IMR-90 (cell line): Measurements from ENCODE around the gene TSSC4. TPM values are rescaled to one million over a fixed set of nuclear protein-coding genes. Genes with fewer than 3 reads are reported as not detected.

Experiments
- ATAC-seq: fragments of 200-7000 bp; cut with Tn5 transposase; 2 replicates; pipeline ENCODE4 v1.9.1; 2020; ENCODE audit warnings: low read depth, mild to moderate bottlenecking, moderate library complexity
- BruUV-seq: library from RNA; stranded (reverse); fragments of 400-500 nt; replicated peaks from 2 replicates; lab custom pipeline; 2021; lab: Mats Ljungman, UMichigan
- CTCF ChIA-PET: fragments of 300-600 bp; formaldehyde crosslinking; extraction: SDS; loops from one replicate; lab custom pipeline; 2021; ENCODE audit warnings: antibody characterized with exemption; lab: Yijun Ruan, JAX
- POLR2A ChIA-PET: fragments of 300-600 bp; sonication (Branson Sonifier 250); formaldehyde crosslinking; loops from one replicate; lab custom pipeline; 2022; ENCODE audit warnings: antibody characterized with exemption; ENCODE audit not compliant: unreplicated experiment; lab: Charles Lee
- DNase-seq: peaks from one replicate; pipeline ENCODE4 v3.0.0; 2013
- H2AFZ ChIP-seq: replicated peaks from 2 replicates; pipeline ENCODE3; 2013; ENCODE audit warnings: low read length, mild to moderate bottlenecking; ENCODE audit not compliant: poor library complexity
- H2AK5ac ChIP-seq: 2 replicates; pipeline ENCODE4 v1.6.1; 2013; ENCODE audit warnings: low read depth, low read length, inconsistent platforms
- H2AK9ac ChIP-seq: replicated peaks from 2 replicates; pipeline ENCODE3; 2013; ENCODE audit warnings: mild to moderate bottlenecking, low read depth, low read length, moderate library complexity; ENCODE audit not compliant: poor library complexity
- H2BK120ac ChIP-seq: 2 replicates; pipeline ENCODE4 v1.6.1; 2013; ENCODE audit warnings: low read depth, low read length, inconsistent platforms
- H2BK15ac ChIP-seq: 3 replicates; pipeline ENCODE4 v1.6.1; 2013; ENCODE audit warnings: low read depth, low read length, inconsistent platforms
- H2BK20ac ChIP-seq: 2 replicates; pipeline ENCODE4 v1.6.1; 2013; ENCODE audit warnings: low read depth, mild to moderate bottlenecking, inconsistent platforms, low read length, moderate library complexity
- H2BK5ac ChIP-seq: 2 replicates; pipeline ENCODE4 v1.6.1; 2013; ENCODE audit warnings: mild to moderate bottlenecking, low read depth, low read length, inconsistent platforms; ENCODE audit not compliant: poor library complexity, severe bottlenecking
- H3K14ac ChIP-seq: replicated peaks from 2 replicates; pipeline ENCODE4 v1.6.1; 2013; ENCODE audit warnings: low read depth, low read length, inconsistent platforms
- H3K18ac ChIP-seq: 2 replicates; pipeline ENCODE4 v1.6.1; 2013; ENCODE audit warnings: low read depth, low read length, control low read depth
- H3K23ac ChIP-seq: 2 replicates; pipeline ENCODE4 v1.6.1; 2013; ENCODE audit warnings: low read depth, low read length, inconsistent platforms
- H3K27ac ChIP-seq: 2 replicates; pipeline ENCODE4 v1.5.1; 2013; ENCODE audit warnings: mild to moderate bottlenecking, control low read depth, low read length; ENCODE audit not compliant: insufficient read depth
- H3K27me3 ChIP-seq: 2 replicates; pipeline ENCODE4 v1.6.1; 2013; ENCODE audit warnings: low read length; ENCODE audit not compliant: control insufficient read depth, insufficient read depth
- H3K36me3 ChIP-seq: 2 replicates; pipeline ENCODE4 v1.6.1; 2013; ENCODE audit warnings: low read length, mixed read lengths; ENCODE audit not compliant: control insufficient read depth, insufficient read depth
- H3K4ac ChIP-seq: 2 replicates; pipeline ENCODE4 v1.6.1; 2013; ENCODE audit warnings: low read depth, low read length, inconsistent platforms
- H3K4me1 ChIP-seq: 2 replicates; pipeline ENCODE4 v1.6.1; 2013; ENCODE audit warnings: low read length, mixed read lengths; ENCODE audit not compliant: control insufficient read depth, insufficient read depth
- H3K4me2 ChIP-seq: 2 replicates; pipeline ENCODE4 v1.6.1; 2013; ENCODE audit warnings: low read depth, mild to moderate bottlenecking, control low read depth, low read length, moderate library complexity
- H3K4me3 ChIP-seq: 2 replicates; pipeline ENCODE4 v1.5.1; 2013; ENCODE audit warnings: low read depth, mild to moderate bottlenecking, control low read depth, low read length, moderate library complexity; ENCODE audit not compliant: insufficient read depth
- H3K56ac ChIP-seq: 2 replicates; pipeline ENCODE4 v1.6.1; 2013; ENCODE audit warnings: low read length, inconsistent platforms; ENCODE audit not compliant: insufficient read depth; ENCODE audit errors: extremely low read depth
- H3K79me1 ChIP-seq, 2 experiments: 2 replicates each; pipeline ENCODE4 v1.6.1; 2013; ENCODE audit warnings: low read length in 2 of 2, inconsistent platforms in 1 of 2, low read depth in 1 of 2
- H3K9ac ChIP-seq: 2 replicates; pipeline ENCODE4 v1.6.1; 2013; ENCODE audit warnings: low read depth, low read length, control low read depth
- H3K9me1 ChIP-seq: 2 replicates; pipeline ENCODE4 v1.6.1; 2013; ENCODE audit warnings: low read length, inconsistent platforms; ENCODE audit not compliant: insufficient read depth
- H3K9me3 ChIP-seq: 2 replicates; pipeline ENCODE4 v1.6.1; 2013; ENCODE audit warnings: low read length; ENCODE audit not compliant: control insufficient read depth, insufficient read depth
- H4K20me1 ChIP-seq: 2 replicates; pipeline ENCODE4 v1.6.1; 2013; ENCODE audit warnings: low read length, inconsistent platforms; ENCODE audit not compliant: insufficient read depth
- H4K5ac ChIP-seq: 2 replicates; pipeline ENCODE4 v1.6.1; 2013; ENCODE audit warnings: mild to moderate bottlenecking, low read depth, low read length, control low read depth
- H4K8ac ChIP-seq, 2 experiments: 2 replicates each; pipeline ENCODE4 v1.6.1; 2013; ENCODE audit warnings: low read depth in 2 of 2, low read length in 2 of 2, control low read depth in 1 of 2, inconsistent platforms in 1 of 2
- H4K91ac ChIP-seq: 2 replicates; pipeline ENCODE4 v1.6.1; 2013; ENCODE audit warnings: low read depth, low read length, inconsistent platforms; ENCODE audit not compliant: insufficient read depth
- BHLHE40 ChIP-seq: fragments of 150-350 bp; IDR thresholded peaks from 2 replicates; pipeline ENCODE4 v1.6.1; 2016; ENCODE audit warnings: mild to moderate bottlenecking, low read depth, low read length
- CEBPB ChIP-seq: IDR thresholded peaks from 2 replicates; pipeline ENCODE4 v1.6.1; 2012; ENCODE audit warnings: low read depth, low read length, improper control_type of control experiment
- CHD1 ChIP-seq: IDR thresholded peaks from 2 replicates; pipeline ENCODE4 v1.6.1; 2012; ENCODE audit warnings: low read depth, low read length, improper control_type of control experiment
- FOS ChIP-seq: fragments of 150-350 bp; IDR thresholded peaks from 2 replicates; pipeline ENCODE4 v1.6.1; 2016; ENCODE audit warnings: low read depth, low read length
- MAFK ChIP-seq: IDR thresholded peaks from 2 replicates; pipeline ENCODE4 v1.6.1; 2012; ENCODE audit warnings: low read depth, low read length, improper control_type of control experiment
- MAZ ChIP-seq: IDR thresholded peaks from 2 replicates; pipeline ENCODE4 v1.6.1; 2012; ENCODE audit warnings: low read depth, mild to moderate bottlenecking, low read length, improper control_type of control experiment, moderate library complexity, borderline replicate concordance
- MXI1 ChIP-seq: IDR thresholded peaks from 2 replicates; pipeline ENCODE4 v1.6.1; 2012; ENCODE audit warnings: low read depth, mild to moderate bottlenecking, low read length, moderate library complexity, borderline replicate concordance
- NFE2L2 ChIP-seq: fragments of 150-350 bp; IDR thresholded peaks from 2 replicates; pipeline ENCODE4 v1.6.1; 2016; ENCODE audit warnings: low read depth, mild to moderate bottlenecking, low read length
- POLR2A ChIP-seq: IDR thresholded peaks from 2 replicates; pipeline ENCODE4 v1.6.1; 2012; ENCODE audit warnings: mild to moderate bottlenecking, low read depth, low read length
- RAD21 ChIP-seq: IDR thresholded peaks from 2 replicates; pipeline ENCODE4 v1.6.1; 2012; ENCODE audit warnings: low read length, improper control_type of control experiment
- RCOR1 ChIP-seq: IDR thresholded peaks from 2 replicates; pipeline ENCODE4 v1.6.1; 2012; ENCODE audit warnings: mild to moderate bottlenecking, low read length, improper control_type of control experiment; ENCODE audit not compliant: insufficient replicate concordance
- RFX5 ChIP-seq: IDR thresholded peaks from 2 replicates; pipeline ENCODE4 v1.8.0; 2012; ENCODE audit warnings: low read depth, mild to moderate bottlenecking, low read length, moderate library complexity
- SMC3 ChIP-seq: fragments of 150-350 bp; IDR thresholded peaks from 2 replicates; pipeline ENCODE4 v1.6.1; 2016; ENCODE audit warnings: low read depth, mild to moderate bottlenecking, antibody characterized with exemption, low read length, moderate library complexity
- WGBS, 2 experiments: methylation state at CpG; one replicate each; pipeline versions ENCODE4 v1.1.5 to v1.1.7; 2013; ENCODE audit warnings: missing lambda C conversion rate in 2 of 2; ENCODE audit not compliant: insufficient read length in 1 of 2; ENCODE audit errors: extremely low coverage in 2 of 2; 5-methylcytosine and 5-hydroxymethylcytosine counted together
- dilution Hi-C: fragments of 300-500 bp; cut with HindIII; formaldehyde crosslinking; loops from one replicate; pipeline ENCODE4 v1.14.3; 2018; ENCODE audit warnings: low sequenced_read_pairs; ENCODE audit not compliant: unreplicated experiment
- in situ Hi-C: fragments of 300-500 bp; cut with MboI; formaldehyde crosslinking; loops from 3 replicates; pipeline ENCODE4 v1.14.3; 2019; ENCODE audit warnings: low sequenced_read_pairs, inconsistent platforms, mixed read lengths
- intact Hi-C: fragments of 100-400 bp; cut with micrococcal nuclease; formaldehyde crosslinking; loops from 2 replicates; pipeline ENCODE4 v1.10.0; 2022
- polyA plus RNA-seq, 3 experiments: library from polyadenylated mRNA; depleted of rRNA; stranded (reverse); fragments of >200 nt; gene quantifications; 2 replicates each; pipeline ENCODE4 v1.2.3, GENCODE V29; 2012; ENCODE audit warnings: low replicate concordance in 1 of 3
- total RNA-seq: library from RNA; depleted of rRNA; stranded (reverse); fragments of >200 nt; gene quantifications from 2 replicates; pipeline ENCODE4 v1.2.3, GENCODE V29; 2012
- TF ChIP-seq, protein P1 (sequence below): conservative IDR thresholded peaks from 2 replicates; pipeline ENCODE4 v1.5.1; 2012; ENCODE audit warnings: mild to moderate bottlenecking, low read depth, low read length, improper control_type of control experiment
- TF ChIP-seq, protein P2 (sequence below): fragments of 150-350 bp; IDR thresholded peaks from 2 replicates; pipeline ENCODE4 v1.6.1; 2016; ENCODE audit warnings: low read depth, mild to moderate bottlenecking, low read length, moderate library complexity, borderline replicate concordance
- TF ChIP-seq, protein P3 (sequence below): fragments of 150-350 bp; IDR thresholded peaks from 2 replicates; pipeline ENCODE4 v1.6.1; 2017; ENCODE audit warnings: mild to moderate bottlenecking, antibody characterized with exemption, low read length, low read depth

TSSC4 gene
- total and polyA plus RNA-seq, 2 of the 4 experiments (the other 2 are of a cell fraction) = 34.9 to 40.0 TPM

DNA sequence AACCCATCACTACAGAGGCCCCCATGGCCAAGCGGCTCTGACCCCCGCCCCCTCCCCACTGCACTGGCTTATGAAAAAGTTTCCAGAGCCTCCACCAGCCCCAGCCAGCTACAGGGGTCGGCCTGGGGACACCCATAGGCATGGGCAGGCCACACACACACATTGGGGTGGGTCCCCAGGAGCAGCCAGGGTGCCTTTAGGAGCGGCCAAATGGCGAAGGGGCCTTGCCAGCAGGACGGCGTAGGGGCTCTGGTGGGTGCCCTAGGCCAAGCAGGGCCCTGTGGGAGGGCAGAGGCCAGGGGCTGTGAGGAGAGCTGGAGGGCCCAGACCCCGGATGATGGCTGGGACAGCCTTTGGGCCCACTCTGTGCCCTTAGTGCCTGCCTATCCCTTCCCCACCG is 10.1 kb downstream of the TSSC4 start:
- BruUV-seq = no TSS peak
- H3K4me2 ChIP-seq = no peak overlapping the region
- H3K14ac ChIP-seq = no peak overlapping the region
- no peak overlapping the region for H4K91ac ChIP-seq
- H4K5ac ChIP-seq = no peak overlapping the region
- no peaks in the 10 kb centered on the region for H3K9me1 ChIP-seq
- intact Hi-C loops (no loop called here), dilution Hi-C loops (no loop called here), in situ Hi-C loops (no loop called here)
- H4K20me1 ChIP-seq = no peaks in the 10 kb centered on the region
- no peak overlapping the region for H3K4ac ChIP-seq
- TF ChIP-seq SMC3 (no peak), NFE2L2 (no peak), BHLHE40 (no peak), MXI1 (no peak), RFX5 (no peak), MAFK (no peak), MAZ (no peak), FOS (no peak), RAD21 (no peak), POLR2A (no peak), RCOR1 (no peak), CHD1 (no peak), CEBPB (no peak)
- TF ChIP-seq, protein P1, sequence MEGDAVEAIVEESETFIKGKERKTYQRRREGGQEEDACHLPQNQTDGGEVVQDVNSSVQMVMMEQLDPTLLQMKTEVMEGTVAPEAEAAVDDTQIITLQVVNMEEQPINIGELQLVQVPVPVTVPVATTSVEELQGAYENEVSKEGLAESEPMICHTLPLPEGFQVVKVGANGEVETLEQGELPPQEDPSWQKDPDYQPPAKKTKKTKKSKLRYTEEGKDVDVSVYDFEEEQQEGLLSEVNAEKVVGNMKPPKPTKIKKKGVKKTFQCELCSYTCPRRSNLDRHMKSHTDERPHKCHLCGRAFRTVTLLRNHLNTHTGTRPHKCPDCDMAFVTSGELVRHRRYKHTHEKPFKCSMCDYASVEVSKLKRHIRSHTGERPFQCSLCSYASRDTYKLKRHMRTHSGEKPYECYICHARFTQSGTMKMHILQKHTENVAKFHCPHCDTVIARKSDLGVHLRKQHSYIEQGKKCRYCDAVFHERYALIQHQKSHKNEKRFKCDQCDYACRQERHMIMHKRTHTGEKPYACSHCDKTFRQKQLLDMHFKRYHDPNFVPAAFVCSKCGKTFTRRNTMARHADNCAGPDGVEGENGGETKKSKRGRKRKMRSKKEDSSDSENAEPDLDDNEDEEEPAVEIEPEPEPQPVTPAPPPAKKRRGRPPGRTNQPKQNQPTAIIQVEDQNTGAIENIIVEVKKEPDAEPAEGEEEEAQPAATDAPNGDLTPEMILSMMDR = no peak
- TF ChIP-seq, protein P2, sequence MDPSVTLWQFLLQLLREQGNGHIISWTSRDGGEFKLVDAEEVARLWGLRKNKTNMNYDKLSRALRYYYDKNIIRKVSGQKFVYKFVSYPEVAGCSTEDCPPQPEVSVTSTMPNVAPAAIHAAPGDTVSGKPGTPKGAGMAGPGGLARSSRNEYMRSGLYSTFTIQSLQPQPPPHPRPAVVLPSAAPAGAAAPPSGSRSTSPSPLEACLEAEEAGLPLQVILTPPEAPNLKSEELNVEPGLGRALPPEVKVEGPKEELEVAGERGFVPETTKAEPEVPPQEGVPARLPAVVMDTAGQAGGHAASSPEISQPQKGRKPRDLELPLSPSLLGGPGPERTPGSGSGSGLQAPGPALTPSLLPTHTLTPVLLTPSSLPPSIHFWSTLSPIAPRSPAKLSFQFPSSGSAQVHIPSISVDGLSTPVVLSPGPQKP = no peak
- TF ChIP-seq, protein P3, sequence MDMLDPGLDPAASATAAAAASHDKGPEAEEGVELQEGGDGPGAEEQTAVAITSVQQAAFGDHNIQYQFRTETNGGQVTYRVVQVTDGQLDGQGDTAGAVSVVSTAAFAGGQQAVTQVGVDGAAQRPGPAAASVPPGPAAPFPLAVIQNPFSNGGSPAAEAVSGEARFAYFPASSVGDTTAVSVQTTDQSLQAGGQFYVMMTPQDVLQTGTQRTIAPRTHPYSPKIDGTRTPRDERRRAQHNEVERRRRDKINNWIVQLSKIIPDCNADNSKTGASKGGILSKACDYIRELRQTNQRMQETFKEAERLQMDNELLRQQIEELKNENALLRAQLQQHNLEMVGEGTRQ = no peak
- CTCF ChIA-PET = interaction anchor here (1.0 kb wide), 1 partner anchor 9 kb away, joined by 3 read pairs; no protein-coding TSS in a partner anchor
- ATAC-seq (no peak), DNase-seq (no peak)
- H2AK5ac ChIP-seq = no peak overlapping the region
- H2BK15ac ChIP-seq = no peak overlapping the region
- no peak overlapping the region for H3K56ac ChIP-seq
- no peak overlapping the region for H3K18ac ChIP-seq
- no peak overlapping the region for H3K23ac ChIP-seq
- no peak overlapping the region for H2AFZ ChIP-seq
- H2AK9ac ChIP-seq = no peak overlapping the region
- POLR2A ChIA-PET = no interaction called here
- H3K4me1 ChIP-seq = no peaks in the 10 kb centered on the region
- no peaks in the 10 kb centered on the region for H3K9me3 ChIP-seq
- H2BK120ac ChIP-seq = no peak overlapping the region
- H3K27ac ChIP-seq = no peak overlapping the region
- peaks cover 21% of the 10 kb centered on the region for H3K27me3 ChIP-seq
- H3K4me3 ChIP-seq = no peak overlapping the region
- H2BK5ac ChIP-seq = no peak overlapping the region
- no peak overlapping the region for H4K8ac ChIP-seq
- H2BK20ac ChIP-seq = no peak overlapping the region
- H3K36me3 ChIP-seq = no peaks in the 10 kb centered on the region
- no CpG with 5 or more reads among the region's 9 CpGs for WGBS, 2 experiments
- H3K79me1 ChIP-seq = no peaks in the 10 kb centered on the region
- no peak overlapping the region for H3K9ac ChIP-seq
